MM.1S (cell line): ENCODE results near the gene WNK1.

Experiments
- CTCF ChIP-seq: fragments of 300-600 bp; sonication (generic); IDR thresholded peaks from 2 replicates; pipeline ENCODE4 v1.5.1; 2016; ENCODE audit warnings: antibody characterized with exemption, low read length, mixed read lengths
- EZH2 ChIP-seq: fragments of 300-600 bp; sonication (generic); optimal IDR thresholded peaks from 2 replicates; pipeline ENCODE3; 2017; ENCODE audit warnings: low read depth, mild to moderate bottlenecking, antibody characterized with exemption, low read length, mixed read lengths
- EZH2phosphoT487 ChIP-seq: fragments of 300-600 bp; sonication (generic); IDR thresholded peaks from 2 replicates; pipeline ENCODE4 v1.6.1; 2018; ENCODE audit warnings: antibody characterized with exemption, low read length

GRCh38 chr12:896031-896430, 143.7 kb downstream of the WNK1 start:
- TF ChIP-seq EZH2 (no peak), CTCF (no peak), EZH2phosphoT487 (no peak)
